ENCODE measurements around the gene SMC6.

- TF ChIP-seq POLR2A (IDR thresholded peaks at IDR 0.05; ENCODE audit: low read depth, low read length), result no peak
- TF ChIP-seq TAF1 (IDR thresholded peaks at IDR 0.05; ENCODE audit: borderline replicate concordance, low read depth, low read length), result no peak
- no peak for TF ChIP-seq POLR2AphosphoS5 (IDR thresholded peaks at IDR 0.05; ENCODE audit: low read depth, low read length)
These were observed 117.4 kb downstream of the SMC6 start for GRCh38 chr2:17636257-17636656.

Data from GM12892 (cell line).